Keratinocyte (primary cell): Measurements from ENCODE around the gene CRYL1. TPM values are rescaled to one million over a fixed set of nuclear protein-coding genes. Genes with fewer than 3 reads are reported as not detected.

Source experiments
- DNase-seq: peaks from one replicate; pipeline ENCODE4 v3.0.0-alpha.2; 2011; ENCODE audit warnings: low read depth, missing footprints, low spot score
- FAIRE-seq: peaks from 2 replicates; lab custom pipeline; 2011; peaks lifted over from hg19 to GRCh38; lab: Jason Lieb, UNC
- H2AFZ ChIP-seq: 2 replicates; pipeline ENCODE4 v1.6.0; 2012; ENCODE audit warnings: low read length, control low read depth, inconsistent platforms; ENCODE audit not compliant: control insufficient read depth
- H3K27ac ChIP-seq: 2 replicates; pipeline ENCODE4 v1.5.1; 2011; ENCODE audit warnings: low read length; ENCODE audit not compliant: control insufficient read depth, insufficient read depth
- H3K27me3 ChIP-seq: 3 replicates; pipeline ENCODE4 v1.6.0; 2011; ENCODE audit warnings: low read length; ENCODE audit not compliant: control insufficient read depth, insufficient read depth; ENCODE audit errors: extremely low read depth
- H3K36me3 ChIP-seq, 2 experiments: 2 replicates in 1 of 2; 3 replicates in 1 of 2; pipeline ENCODE4 v1.5.1; 2011; ENCODE audit warnings: low read length in 2 of 2, mild to moderate bottlenecking in 1 of 2; ENCODE audit not compliant: control insufficient read depth in 2 of 2, insufficient read depth in 2 of 2; ENCODE audit errors: extremely low read depth in 1 of 2
- H3K4me1 ChIP-seq: 3 replicates; pipeline ENCODE4 v1.5.1; 2011; ENCODE audit warnings: low read length; ENCODE audit not compliant: control insufficient read depth, insufficient read depth; ENCODE audit errors: extremely low read depth
- H3K4me2 ChIP-seq: 3 replicates; pipeline ENCODE4 v1.6.0; 2011; ENCODE audit warnings: low read depth, low read length; ENCODE audit not compliant: control insufficient read depth, insufficient read depth; ENCODE audit errors: extremely low read depth
- H3K4me3 ChIP-seq, 3 experiments: fragments of 200-600 bp in 1 of 3; sonication (generic) in 1 of 3; 2 replicates in 2 of 3; 3 replicates in 1 of 3; pipeline ENCODE4 v1.5.1; 2011 to 2016; ENCODE audit warnings: low read length in 3 of 3, mild to moderate bottlenecking in 3 of 3, control low read depth in 2 of 3, inconsistent platforms in 1 of 3, low read depth in 1 of 3, mixed read lengths in 1 of 3, mixed run types in 1 of 3, moderate library complexity in 1 of 3; ENCODE audit not compliant: control insufficient read depth in 2 of 3, insufficient read depth in 2 of 3; ENCODE audit errors: extremely low read depth in 1 of 3
- H3K79me2 ChIP-seq: 2 replicates; pipeline ENCODE4 v1.6.0; 2012; ENCODE audit warnings: low read length; ENCODE audit not compliant: control insufficient read depth, insufficient read depth
- H3K9ac ChIP-seq: 3 replicates; pipeline ENCODE4 v1.6.0; 2011; ENCODE audit warnings: low read length; ENCODE audit not compliant: control insufficient read depth, insufficient read depth; ENCODE audit errors: extremely low read depth
- H3K9me1 ChIP-seq: 3 replicates; pipeline ENCODE4 v1.6.0; 2011; ENCODE audit warnings: low read length; ENCODE audit not compliant: control insufficient read depth, insufficient read depth; ENCODE audit errors: extremely low read depth
- H3K9me3 ChIP-seq: 2 replicates; pipeline ENCODE4 v1.5.1; 2012; ENCODE audit warnings: low read depth, low read length; ENCODE audit not compliant: control insufficient read depth
- H4K20me1 ChIP-seq: 3 replicates; pipeline ENCODE4 v1.6.0; 2011; ENCODE audit warnings: low read length; ENCODE audit not compliant: control insufficient read depth, insufficient read depth; ENCODE audit errors: extremely low read depth
- CTCF ChIP-seq, 3 experiments: IDR thresholded peaks in 1 of 3; conservative IDR thresholded peaks in 1 of 3; optimal IDR thresholded peaks in 1 of 3; 2 replicates in 2 of 3; 3 replicates in 1 of 3; pipeline versions ENCODE3 to v1.5.1; 2011; ENCODE audit warnings: low read length in 3 of 3, mild to moderate bottlenecking in 3 of 3, moderate library complexity in 2 of 3, control low read depth in 1 of 3, inconsistent platforms in 1 of 3; ENCODE audit not compliant: insufficient read depth in 2 of 3; ENCODE audit errors: extremely low read depth in 1 of 3
- EZH2 ChIP-seq: IDR thresholded peaks from one replicate; pipeline ENCODE4 v1.6.1; 2012; ENCODE audit warnings: inconsistent platforms, mild to moderate bottlenecking, low read length, moderate library complexity
- dilution Hi-C: fragments of 300-500 bp; cut with MboI; formaldehyde crosslinking; loops from one replicate; pipeline ENCODE4 v1.7.0; 2020; ENCODE audit warnings: low sequenced_read_pairs; ENCODE audit not compliant: extremely low pct_ligation_motif_present
- polyA plus RNA-seq, 5 experiments: library from polyadenylated mRNA; depleted of rRNA in 3 of 5; stranded (reverse) in 3 of 5; stranded (forward) in 1 of 5; unstranded in 1 of 5; fragments of >200 nt; gene quantifications; 1 replicate in 1 of 5; 2 replicates in 3 of 5; 3 replicates in 1 of 5; pipeline versions ENCODE4 v1.2.1 to v1.2.3, GENCODE V29; 2011 to 2012; ENCODE audit warnings: missing spikeins in 2 of 5, low read depth in 1 of 5, low replicate concordance in 1 of 5

The CRYL1 gene
- polyA plus RNA-seq, 1 donor (not counting 4 experiments of a cell fraction or from before 2014, with no cell fraction given) = 27.2 TPM

DNA sequence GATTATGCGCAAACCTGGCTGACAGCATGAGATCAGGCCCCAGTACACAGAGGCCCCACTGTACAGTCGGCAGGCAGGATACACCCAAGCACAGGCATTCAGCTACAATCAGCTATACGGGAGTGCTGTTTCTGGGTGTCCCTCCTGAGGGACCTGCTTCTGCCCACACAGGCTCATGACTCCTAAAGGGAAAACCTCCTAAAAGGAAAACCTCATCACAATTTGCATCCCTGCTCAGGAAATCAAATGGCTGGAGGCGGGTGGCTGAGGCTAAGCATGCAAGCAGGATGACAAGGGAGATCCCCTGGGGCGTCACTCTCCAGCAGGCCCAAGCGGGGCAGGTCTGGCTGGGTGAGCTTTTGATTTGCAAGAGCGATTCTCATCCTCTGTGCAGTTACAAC lies 99.8 kb downstream of the CRYL1 start:
- DNase-seq = no peak

DNA sequence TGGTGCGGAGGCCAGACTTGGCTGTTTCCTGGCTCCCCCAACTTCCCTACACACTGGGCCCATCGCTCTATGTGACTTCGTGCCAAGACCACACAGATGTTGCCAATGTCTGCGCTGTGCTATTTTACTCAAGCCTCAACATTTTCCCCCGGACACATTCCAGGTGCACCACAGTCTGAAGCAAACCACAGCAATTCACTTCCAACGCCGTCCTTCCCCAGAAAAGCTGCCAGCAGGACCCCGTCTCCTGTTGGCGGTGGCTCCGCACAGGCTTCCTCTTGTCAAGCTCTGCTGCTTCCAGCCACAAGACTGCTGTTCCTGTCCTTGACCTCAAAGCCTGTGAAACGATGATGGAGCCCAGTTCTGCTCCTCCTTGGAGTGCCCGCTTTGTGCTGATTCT lies 100.7 kb downstream of the CRYL1 start:
- TF ChIP-seq EZH2 (no peak), CTCF (optimal IDR thresholded peaks at IDR 0.05 in 1 of 3, IDR thresholded peaks at IDR 0.05 in 1 of 3, conservative IDR thresholded peaks at IDR 0.05 in 1 of 3; ENCODE audit: extremely low read depth in 1 of 3, insufficient read depth in 2 of 3, low read length in 3 of 3) (no peak)
- dilution Hi-C loops = no loop called here
- DNase-seq (no peak), FAIRE-seq (no peak)
- no peaks in the 10 kb centered on the region for H3K9me1 ChIP-seq
- H3K4me3 ChIP-seq = no peak overlapping the region
- H3K4me1 ChIP-seq = peaks cover 52% of the 10 kb centered on the region
- peak overlapping the region; percentile 61 for H3K4me2 ChIP-seq
- no peak overlapping the region for H3K9ac ChIP-seq
- H2AFZ ChIP-seq = no peak overlapping the region
- H3K36me3 ChIP-seq = no peaks in the 10 kb centered on the region
- no peaks in the 10 kb centered on the region for H3K9me3 ChIP-seq
- H3K27ac ChIP-seq = peak overlapping the region; percentile 70
- no peaks in the 10 kb centered on the region for H3K79me2 ChIP-seq
- no peaks in the 10 kb centered on the region for H4K20me1 ChIP-seq
- no peaks in the 10 kb centered on the region for H3K27me3 ChIP-seq

More for the DNA sequence above, 99.8 kb downstream of the CRYL1 start:
- Histone ChIP-seq H3K27ac (peak overlapping the region; percentile 70), H3K4me1 (peaks cover 52% of the 10 kb centered on the region), H4K20me1 (no peaks in the 10 kb centered on the region), H3K36me3 (no peaks in the 10 kb centered on the region), H2AFZ (peak overlapping the region; percentile 47), H3K9ac (peak overlapping the region; percentile 7), H3K4me2 (peak overlapping the region; percentile 61), H3K4me3 (no peak overlapping the region), H3K9me3 (no peaks in the 10 kb centered on the region), H3K27me3 (no peaks in the 10 kb centered on the region), H3K9me1 (no peaks in the 10 kb centered on the region), H3K79me2 (no peaks in the 10 kb centered on the region)
- FAIRE-seq = peak; percentile 96
- dilution Hi-C loops = no loop called here
- TF ChIP-seq CTCF (optimal IDR thresholded peaks at IDR 0.05 in 1 of 3, IDR thresholded peaks at IDR 0.05 in 1 of 3, conservative IDR thresholded peaks at IDR 0.05 in 1 of 3; ENCODE audit: extremely low read depth in 1 of 3, insufficient read depth in 2 of 3, low read length in 3 of 3) (no peak), EZH2 (no peak)
